OCI-LY7 (cell line): ENCODE measurements around the gene SLC39A6. TPM values are rescaled to one million over a fixed set of nuclear protein-coding genes. Genes with fewer than 3 reads are reported as not detected.

Experiments used
- BruUV-seq: library from RNA; stranded (reverse); fragments of 400-500 nt; replicated peaks from 2 replicates; lab custom pipeline; 2021; lab: Mats Ljungman, UMichigan
- CTCF ChIA-PET: fragments of 300-600 bp; sonication (Branson Sonifier 250); formaldehyde crosslinking; loops from one replicate; lab custom pipeline; 2022; ENCODE audit warnings: antibody characterized with exemption; ENCODE audit not compliant: unreplicated experiment; lab: Charles Lee
- POLR2A ChIA-PET: fragments of 300-600 bp; sonication (Branson Sonifier 250); formaldehyde crosslinking; loops from one replicate; lab custom pipeline; 2022; ENCODE audit warnings: antibody characterized with exemption; lab: Charles Lee
- DNase-seq: peaks from one replicate; pipeline ENCODE4 v3.0.0-alpha.2; 2015; ENCODE audit warnings: low spot score
- H2AFZ ChIP-seq: fragments of 200-600 bp; sonication (generic), shearing (Covaris generic); 2 replicates; pipeline ENCODE4 v1.6.1; 2014; ENCODE audit warnings: mild to moderate bottlenecking, antibody characterized with exemption, low read length, moderate library complexity
- H3K27ac ChIP-seq: fragments of 200-600 bp; sonication (generic); 2 replicates; pipeline ENCODE4 v1.5.1; 2014; ENCODE audit warnings: mixed run types, low read depth, mild to moderate bottlenecking, moderate library complexity, low read length, inconsistent platforms; ENCODE audit not compliant: poor library complexity, severe bottlenecking
- H3K36me3 ChIP-seq: fragments of 200-600 bp; sonication (generic); 2 replicates; pipeline ENCODE4 v1.6.1; 2014; ENCODE audit warnings: mild to moderate bottlenecking, antibody characterized with exemption, low read length, moderate library complexity, mixed read lengths; ENCODE audit not compliant: insufficient read depth
- H3K4me1 ChIP-seq: fragments of 200-600 bp; sonication (generic); 2 replicates; pipeline ENCODE4 v1.5.1; 2014; ENCODE audit warnings: mild to moderate bottlenecking, low read length; ENCODE audit not compliant: insufficient read depth, poor library complexity, severe bottlenecking
- H3K4me2 ChIP-seq: fragments of 200-600 bp; sonication (generic); 2 replicates; pipeline ENCODE4 v1.6.1; 2014; ENCODE audit warnings: mild to moderate bottlenecking, low read length
- H3K4me3 ChIP-seq: fragments of 200-600 bp; sonication (generic); 2 replicates; pipeline ENCODE4 v1.5.1; 2014; ENCODE audit warnings: mild to moderate bottlenecking, low read depth, low read length; ENCODE audit not compliant: poor library complexity, severe bottlenecking
- H3K79me2 ChIP-seq: fragments of 200-600 bp; sonication (generic); 2 replicates; pipeline ENCODE4 v1.6.1; 2016; ENCODE audit warnings: low read depth, mild to moderate bottlenecking, low read length, moderate library complexity, mixed read lengths; ENCODE audit not compliant: insufficient read depth
- H3K9me2 ChIP-seq: fragments of 200-600 bp; sonication (generic); 2 replicates; pipeline ENCODE4 v1.6.1; 2016; ENCODE audit warnings: mild to moderate bottlenecking, low read length, mixed read lengths; ENCODE audit not compliant: insufficient read depth
- H3K9me3 ChIP-seq: fragments of 200-600 bp; sonication (generic); 2 replicates; pipeline ENCODE4 v1.6.1; 2014; ENCODE audit warnings: mild to moderate bottlenecking, mixed run types, low read length, mixed read lengths
- H4K20me1 ChIP-seq: fragments of 200-600 bp; sonication (generic); 2 replicates; pipeline ENCODE4 v1.6.1; 2014; ENCODE audit warnings: mild to moderate bottlenecking, antibody characterized with exemption, low read length, moderate library complexity, mixed read lengths; ENCODE audit not compliant: insufficient read depth
- CTCF ChIP-seq: fragments of 200-600 bp; sonication (generic); conservative IDR thresholded peaks from 2 replicates; pipeline ENCODE4 v1.5.1; 2014; ENCODE audit warnings: mild to moderate bottlenecking, antibody characterized with exemption, low read length, moderate library complexity, mixed read lengths
- EZH2phosphoT487 ChIP-seq: fragments of 200-600 bp; sonication (generic); IDR thresholded peaks from 2 replicates; pipeline ENCODE4 v1.6.1; 2018; ENCODE audit warnings: low read depth, borderline replicate concordance, mild to moderate bottlenecking, mixed run types, antibody characterized with exemption, low read length, moderate library complexity, mixed read lengths
- intact Hi-C: fragments of 100-400 bp; cut with micrococcal nuclease; formaldehyde crosslinking; loops from one replicate; pipeline ENCODE4 v1.10.0; 2022; ENCODE audit not compliant: unreplicated experiment
- total RNA-seq, 2 experiments: library from RNA; depleted of rRNA in 1 of 2; stranded (reverse); fragments of >200 nt in 1 of 2; shearing (Covaris generic) in 1 of 2; gene quantifications; 2 replicates each; pipeline ENCODE4 v1.2.3, GENCODE V29; 2014 to 2022

The SLC39A6 gene
- total RNA-seq, 2 experiments from 2014 or later: 11.2 to 14.7 TPM

DNA sequence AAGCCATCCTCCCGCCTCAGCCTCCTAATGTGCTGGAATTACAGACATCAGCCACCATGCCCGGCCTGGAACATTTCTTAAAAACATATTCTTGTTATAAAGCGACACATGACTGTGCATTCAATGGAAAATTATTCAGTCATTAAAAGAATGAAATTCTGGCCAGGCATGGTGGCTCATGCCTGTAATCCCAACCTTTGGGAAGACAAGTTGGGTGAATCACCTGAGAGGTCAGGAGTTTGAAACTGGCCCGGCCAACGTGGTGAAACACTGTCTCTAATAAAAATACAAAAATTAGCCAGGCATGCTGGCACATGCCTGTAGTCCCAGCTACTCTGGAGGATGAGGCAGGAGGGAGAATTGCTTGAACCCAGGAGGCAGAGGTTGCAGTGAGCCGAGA lies 40.1 kb downstream of the SLC39A6 start:
- CTCF ChIA-PET: no interaction called here
- Histone ChIP-seq H3K4me3 (no peak overlapping the region), H3K36me3 (no peaks in the 10 kb centered on the region), H3K27ac (no peak overlapping the region), H2AFZ (no peak overlapping the region), H3K9me2 (no peaks in the 10 kb centered on the region), H4K20me1 (no peaks in the 10 kb centered on the region), H3K79me2 (no peaks in the 10 kb centered on the region), H3K4me1 (no peaks in the 10 kb centered on the region), H3K9me3 (no peaks in the 10 kb centered on the region), H3K4me2 (no peak overlapping the region)
- intact Hi-C loops: no loop called here
- DNase-seq: no peak
- BruUV-seq: no TSS peak
- no peak for TF ChIP-seq CTCF
- no peak for TF ChIP-seq EZH2phosphoT487
- POLR2A ChIA-PET: no interaction called here

GRCh38 chr18:36088256-36088655 lies 40.9 kb downstream of the SLC39A6 start:
- H3K4me3 ChIP-seq: no peak overlapping the region
- no peak overlapping the region for H3K4me2 ChIP-seq
- no peaks in the 10 kb centered on the region for H4K20me1 ChIP-seq
- ChIA-PET POLR2A (no interaction called here), CTCF (no interaction called here)
- H3K9me3 ChIP-seq: no peaks in the 10 kb centered on the region
- TF ChIP-seq EZH2phosphoT487 (no peak), CTCF (no peak)
- no peak overlapping the region for H3K27ac ChIP-seq
- BruUV-seq: no TSS peak
- H3K36me3 ChIP-seq: no peaks in the 10 kb centered on the region
- H3K79me2 ChIP-seq: no peaks in the 10 kb centered on the region
- no peaks in the 10 kb centered on the region for H3K4me1 ChIP-seq
- no peak overlapping the region for H2AFZ ChIP-seq
- H3K9me2 ChIP-seq: no peaks in the 10 kb centered on the region
- no peak for DNase-seq
- intact Hi-C loops: no loop called here

GRCh38 chr18:36086186-36086585 lies 43.0 kb downstream of the SLC39A6 start:
- no peak for TF ChIP-seq CTCF
- TF ChIP-seq EZH2phosphoT487: no peak
- Histone ChIP-seq H3K36me3 (no peaks in the 10 kb centered on the region), H3K4me1 (no peaks in the 10 kb centered on the region), H3K9me2 (no peaks in the 10 kb centered on the region), H3K9me3 (no peaks in the 10 kb centered on the region), H3K27ac (no peak overlapping the region), H3K4me3 (no peak overlapping the region), H2AFZ (no peak overlapping the region), H4K20me1 (no peaks in the 10 kb centered on the region), H3K4me2 (no peak overlapping the region), H3K79me2 (no peaks in the 10 kb centered on the region)
- CTCF ChIA-PET: no interaction called here
- no peak for DNase-seq
- intact Hi-C loops: no loop called here
- BruUV-seq: no TSS peak
- POLR2A ChIA-PET: no interaction called here
